ENCODE data around the gene ITSN1.

The ITSN1 gene

DNA sequence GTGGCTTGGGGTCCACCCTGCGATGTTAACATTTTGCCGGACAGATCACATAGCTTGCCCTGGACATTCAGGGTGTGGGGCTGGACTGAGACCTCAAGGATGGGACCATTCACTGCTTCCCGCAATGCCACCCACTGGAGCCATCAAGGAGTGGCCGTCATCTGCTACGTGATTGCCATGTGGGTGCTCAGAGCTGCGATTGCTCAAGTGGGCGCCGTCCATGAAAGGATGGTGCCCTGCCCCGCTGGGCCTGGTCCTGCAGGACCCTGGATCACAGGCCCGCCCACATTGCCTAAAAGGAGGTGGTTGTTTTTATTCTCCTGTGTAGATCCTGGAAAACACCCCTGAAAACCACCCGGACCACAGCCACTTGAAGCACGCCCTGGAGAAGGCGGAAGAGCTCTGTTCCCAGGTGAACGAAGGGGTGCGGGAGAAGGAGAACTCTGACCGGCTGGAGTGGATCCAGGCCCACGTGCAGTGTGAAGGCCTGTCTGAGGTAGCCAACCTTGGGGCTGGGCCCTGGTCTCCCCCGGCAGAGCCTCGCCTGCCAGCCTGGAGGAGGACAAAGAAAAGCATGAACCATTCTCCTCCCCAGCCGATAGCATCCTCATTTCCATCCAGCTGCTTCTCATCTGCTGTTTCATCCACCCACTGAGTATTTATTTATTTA is 232.9 kb downstream of the ITSN1 start:
- Histone ChIP-seq H3K27me3 (no peaks in the 10 kb centered on the region), H3K9me3 (no peaks in the 10 kb centered on the region), H3K27ac (no peak overlapping the region), H3K36me3 (no peaks in the 10 kb centered on the region), H3K4me3 (ENCODE audit: low read depth in 1 of 2, low read length in 1 of 2) (no peak overlapping the region), H3K4me1 (ENCODE audit: control insufficient read depth in 1 of 2, insufficient read depth in 1 of 2, low read depth in 1 of 2, low read length in 1 of 2) (peaks cover 3 to 9% of the 10 kb centered on the region in 2 experiments)
- TF ChIP-seq, protein P1, sequence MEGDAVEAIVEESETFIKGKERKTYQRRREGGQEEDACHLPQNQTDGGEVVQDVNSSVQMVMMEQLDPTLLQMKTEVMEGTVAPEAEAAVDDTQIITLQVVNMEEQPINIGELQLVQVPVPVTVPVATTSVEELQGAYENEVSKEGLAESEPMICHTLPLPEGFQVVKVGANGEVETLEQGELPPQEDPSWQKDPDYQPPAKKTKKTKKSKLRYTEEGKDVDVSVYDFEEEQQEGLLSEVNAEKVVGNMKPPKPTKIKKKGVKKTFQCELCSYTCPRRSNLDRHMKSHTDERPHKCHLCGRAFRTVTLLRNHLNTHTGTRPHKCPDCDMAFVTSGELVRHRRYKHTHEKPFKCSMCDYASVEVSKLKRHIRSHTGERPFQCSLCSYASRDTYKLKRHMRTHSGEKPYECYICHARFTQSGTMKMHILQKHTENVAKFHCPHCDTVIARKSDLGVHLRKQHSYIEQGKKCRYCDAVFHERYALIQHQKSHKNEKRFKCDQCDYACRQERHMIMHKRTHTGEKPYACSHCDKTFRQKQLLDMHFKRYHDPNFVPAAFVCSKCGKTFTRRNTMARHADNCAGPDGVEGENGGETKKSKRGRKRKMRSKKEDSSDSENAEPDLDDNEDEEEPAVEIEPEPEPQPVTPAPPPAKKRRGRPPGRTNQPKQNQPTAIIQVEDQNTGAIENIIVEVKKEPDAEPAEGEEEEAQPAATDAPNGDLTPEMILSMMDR (IDR thresholded peaks at IDR 0.05): no peak

DNA sequence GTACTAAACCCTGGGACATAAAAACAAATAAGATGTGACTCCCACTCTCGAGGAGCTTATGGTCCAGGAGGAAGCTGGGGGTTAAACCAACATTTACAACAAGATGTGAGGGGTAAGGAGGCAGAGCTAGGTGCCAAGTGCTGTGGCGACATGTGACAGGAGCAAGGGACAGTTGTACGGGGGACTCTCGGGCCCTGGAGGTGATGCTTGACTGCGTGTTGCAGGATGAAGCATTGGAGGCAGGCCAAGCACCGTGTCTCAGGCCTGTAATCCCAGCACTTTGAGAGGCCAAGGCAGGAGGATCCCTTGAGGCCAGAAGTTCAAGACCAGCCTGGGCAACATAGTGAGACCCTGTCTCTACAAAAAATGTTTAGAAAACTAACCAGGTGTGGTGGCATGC is 236.5 kb downstream of the ITSN1 start:
- TF ChIP-seq, protein P1 (IDR thresholded peaks at IDR 0.05): no peak
- Histone ChIP-seq H3K36me3 (no peaks in the 10 kb centered on the region), H3K27ac (no peak overlapping the region), H3K9me3 (no peaks in the 10 kb centered on the region), H3K27me3 (no peaks in the 10 kb centered on the region), H3K4me1 (ENCODE audit: control insufficient read depth in 1 of 2, insufficient read depth in 1 of 2, low read depth in 1 of 2, low read length in 1 of 2) (no peaks in the 10 kb centered on the region), H3K4me3 (ENCODE audit: low read depth in 1 of 2, low read length in 1 of 2) (no peak overlapping the region)

DNA sequence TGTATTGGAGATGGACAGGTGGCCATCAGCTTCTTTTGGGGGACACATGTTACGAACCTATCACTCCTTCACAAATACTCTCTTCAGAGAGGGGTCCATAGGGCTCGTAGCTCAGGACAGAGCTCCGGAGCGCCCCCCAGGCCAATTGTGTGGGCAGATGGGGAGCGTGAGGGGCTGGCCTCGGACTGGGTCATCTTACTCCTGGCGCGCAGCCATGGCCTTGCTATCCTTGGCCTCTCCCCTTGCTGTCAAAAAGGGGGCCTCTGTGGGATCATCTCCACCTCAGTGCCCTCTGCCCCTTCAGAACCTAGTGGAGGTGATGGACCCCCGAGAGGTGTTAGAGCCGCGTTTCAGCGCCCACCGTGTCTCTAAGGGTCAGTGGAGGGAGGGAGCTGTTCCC is 238.3 kb downstream of the ITSN1 start:
- Histone ChIP-seq H3K27me3 (peaks cover 9% of the 10 kb centered on the region), H3K4me3 (ENCODE audit: low read depth in 1 of 2, low read length in 1 of 2) (no peak overlapping the region), H3K27ac (no peak overlapping the region), H3K4me1 (ENCODE audit: control insufficient read depth in 1 of 2, insufficient read depth in 1 of 2, low read depth in 1 of 2, low read length in 1 of 2) (no peaks in the 10 kb centered on the region), H3K9me3 (no peaks in the 10 kb centered on the region), H3K36me3 (no peaks in the 10 kb centered on the region)
- TF ChIP-seq, protein P1 (IDR thresholded peaks at IDR 0.05): no peak

DNA sequence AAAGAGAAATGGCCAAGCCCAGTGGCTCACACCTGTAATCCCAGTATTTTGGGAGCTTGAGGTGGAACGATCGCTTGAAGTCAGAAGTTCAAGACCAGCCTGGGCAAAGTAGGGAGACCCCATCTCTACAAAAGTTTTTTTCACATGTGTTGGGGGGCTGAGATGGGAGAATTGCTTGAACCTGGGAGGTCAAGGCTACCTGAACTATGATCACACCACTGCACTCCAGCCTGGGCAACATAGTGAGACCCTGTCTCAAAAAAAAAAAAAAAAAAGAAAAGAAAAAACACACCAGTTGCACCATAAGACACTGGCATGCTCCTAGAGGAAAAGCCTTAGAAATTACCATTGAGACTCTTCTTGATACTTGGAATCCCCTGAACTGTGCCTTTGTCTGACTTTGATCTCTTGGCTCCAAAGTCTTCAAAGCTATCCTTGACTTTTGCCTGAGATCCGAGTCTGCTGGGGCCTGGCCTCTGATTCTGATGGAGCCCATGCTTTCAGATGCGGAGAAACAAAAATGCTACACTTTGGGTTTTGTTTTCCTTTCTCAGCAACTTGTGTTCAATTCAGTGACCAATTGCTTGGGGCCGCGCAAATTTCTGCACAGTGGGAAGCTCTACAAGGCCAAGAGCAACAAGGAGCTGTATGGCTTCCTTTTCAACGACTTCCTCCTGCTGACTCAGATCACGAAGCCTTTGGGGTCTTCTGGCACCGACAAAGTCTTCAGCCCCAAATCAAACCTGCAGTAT is 239.6 kb downstream of the ITSN1 start:
- no peak overlapping the region for H3K4me3 ChIP-seq (ENCODE audit: low read depth in 1 of 2, low read length in 1 of 2)
- TF ChIP-seq, protein P1 (IDR thresholded peaks at IDR 0.05): no peak

DNA sequence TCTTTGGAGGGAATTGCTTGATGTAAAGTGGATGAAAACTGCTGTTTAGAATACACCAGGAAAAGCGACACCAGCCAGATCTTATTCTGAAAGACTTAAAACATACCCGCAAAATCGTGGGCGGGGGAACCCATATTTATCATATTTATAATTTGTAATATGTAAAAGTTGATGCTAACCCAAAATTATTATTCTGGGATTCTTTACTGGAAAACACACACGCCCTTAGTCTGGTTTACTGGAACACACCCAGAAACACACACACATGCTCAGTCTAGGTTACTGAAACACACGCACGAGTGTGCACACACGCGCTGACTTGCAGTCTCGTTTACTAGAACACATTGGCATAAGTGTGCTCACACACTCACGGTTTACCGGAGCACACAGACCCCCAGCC is 240.8 kb downstream of the ITSN1 start:
- no peaks in the 10 kb centered on the region for H3K36me3 ChIP-seq
- no peak overlapping the region for H3K27ac ChIP-seq
- H3K4me1 ChIP-seq (ENCODE audit: control insufficient read depth in 1 of 2, insufficient read depth in 1 of 2, low read depth in 1 of 2, low read length in 1 of 2): no peaks in the 10 kb centered on the region
- H3K27me3 ChIP-seq: peaks cover 9% of the 10 kb centered on the region
- H3K4me3 ChIP-seq (ENCODE audit: low read depth in 1 of 2, low read length in 1 of 2): no peak overlapping the region
- H3K9me3 ChIP-seq: no peaks in the 10 kb centered on the region
- TF ChIP-seq, protein P1 (IDR thresholded peaks at IDR 0.05): no peak

More for the DNA sequence above, 239.6 kb downstream of the ITSN1 start:
- Histone ChIP-seq H3K36me3 (no peaks in the 10 kb centered on the region), H3K27ac (no peak overlapping the region), H3K4me1 (ENCODE audit: control insufficient read depth in 1 of 2, insufficient read depth in 1 of 2, low read depth in 1 of 2, low read length in 1 of 2) (no peaks in the 10 kb centered on the region), H3K9me3 (no peaks in the 10 kb centered on the region), H3K27me3 (peaks cover 9% of the 10 kb centered on the region)
